Measurements from ENCODE around the gene OR8D1. TPM values are rescaled to one million over a fixed set of nuclear protein-coding genes. Genes with fewer than 3 reads are reported as not detected.

Gene OR8D1
- total and polyA plus RNA-seq, 11 donors = not detected

DNA sequence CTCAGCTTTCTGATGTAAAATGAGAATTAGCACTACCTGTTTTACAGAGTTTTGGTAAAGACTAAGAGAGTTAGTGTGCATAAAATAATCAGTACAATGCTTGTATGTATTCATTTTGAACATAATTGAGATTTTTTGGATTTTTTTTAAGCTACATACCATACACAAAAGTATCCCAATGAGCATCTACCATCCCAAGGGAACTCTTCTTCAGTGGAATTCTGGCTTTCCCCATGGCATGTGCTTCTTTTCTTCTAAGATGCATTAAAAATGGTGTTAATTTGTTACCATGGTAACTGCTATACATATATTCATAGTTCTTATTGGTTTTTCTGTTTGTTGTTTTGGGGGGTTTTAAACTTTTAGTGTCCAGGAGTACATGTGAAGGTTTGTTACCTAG is 17.7 kb downstream of the OR8D1 start:
- Histone ChIP-seq H3K4me1 (no peaks in the 10 kb centered on the region), H3K27me3 (peaks cover 0 to 7% (median 0%) of the 10 kb centered on the region in 9 donors), H3K27ac (no peak overlapping the region), H3K4me3 (no peak overlapping the region), H3K36me3 (no peaks in the 10 kb centered on the region), H3K9me3 (no peaks in the 10 kb centered on the region)
- no peak for ATAC-seq
- DNase-seq = no peak
- intact Hi-C loops (cut with DNase I) = no loop called here
- no peak for TF ChIP-seq CTCF (IDR thresholded peaks at IDR 0.05)
- TF ChIP-seq POLR2A (IDR thresholded peaks at IDR 0.05) = no peak

- intact Hi-C loops (cut with DNase I) = no loop called here
- Histone ChIP-seq H3K4me1 (no peaks in the 10 kb centered on the region), H3K27ac (no peak overlapping the region), H3K4me3 (no peak overlapping the region), H3K27me3 (peaks cover 0 to 7% (median 0%) of the 10 kb centered on the region in 9 donors), H3K36me3 (no peaks in the 10 kb centered on the region), H3K9me3 (peaks cover 0 to 4% (median 0%) of the 10 kb centered on the region in 12 donors)
- no peak for TF ChIP-seq CTCF (IDR thresholded peaks at IDR 0.05)
- TF ChIP-seq POLR2A (IDR thresholded peaks at IDR 0.05) = no peak
- DNase-seq (no peak), ATAC-seq (no peak)
- 61 to 82% (median 78%) methylated on average over 1 of the region's 1 CpG for WGBS, 4 donors
Measured at GRCh38 chr11:124294687-124295086, 19.1 kb downstream of the OR8D1 start.

GRCh38 chr11:124285610-124286344 is 28.0 kb downstream of the OR8D1 start:
- no peak overlapping the region for H3K4me3 ChIP-seq
- peaks cover 0 to 31% (median 2%) of the 10 kb centered on the region in 12 donors for H3K9me3 ChIP-seq
- intact Hi-C loops (cut with DNase I) = no loop called here
- no peak for DNase-seq
- no peak for ATAC-seq
- no peaks in the 10 kb centered on the region for H3K27me3 ChIP-seq
- H3K4me1 ChIP-seq = no peaks in the 10 kb centered on the region
- H3K27ac ChIP-seq = no peak overlapping the region
- 62 to 66% (median 62%) methylated on average over 3 of the region's 3 CpGs for WGBS, 4 donors
- TF ChIP-seq CTCF (IDR thresholded peaks at IDR 0.05) = no peak
- TF ChIP-seq POLR2A (IDR thresholded peaks at IDR 0.05) = no peak
- H3K36me3 ChIP-seq = no peaks in the 10 kb centered on the region

DNA sequence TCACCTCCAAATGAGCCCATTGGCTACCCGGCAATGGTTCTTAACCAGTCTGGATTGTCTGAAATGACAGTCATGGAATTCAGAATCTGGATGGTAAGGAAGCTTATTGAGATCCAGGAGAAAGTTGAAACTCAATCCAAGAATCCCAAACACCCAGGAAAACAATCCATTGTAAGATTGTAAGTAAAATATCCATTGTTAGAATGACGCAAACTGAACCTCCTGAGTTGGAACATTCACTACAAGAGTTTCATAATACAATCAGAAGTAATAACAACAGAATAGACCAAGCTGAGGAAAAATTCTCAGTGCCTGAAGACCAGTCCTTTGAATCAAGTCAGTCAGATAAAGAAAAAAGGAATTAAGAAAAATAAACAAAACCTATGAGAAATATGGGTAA is 35.5 kb downstream of the OR8D1 start:
- no peak for DNase-seq
- no peaks in the 10 kb centered on the region for H3K27me3 ChIP-seq
- ATAC-seq = no peak
- intact Hi-C loops (cut with DNase I) = no loop called here
- H3K9me3 ChIP-seq = peaks cover 0 to 24% (median 2%) of the 10 kb centered on the region in 12 donors
- no peaks in the 10 kb centered on the region for H3K36me3 ChIP-seq
- TF ChIP-seq POLR2A (IDR thresholded peaks at IDR 0.05) (no peak), CTCF (IDR thresholded peaks at IDR 0.05) (no peak)
- no peak overlapping the region for H3K4me3 ChIP-seq
- H3K4me1 ChIP-seq = no peaks in the 10 kb centered on the region
- 39 to 90% (median 55%) methylated on average over 2 of the region's 2 CpGs for WGBS, 4 donors
- H3K27ac ChIP-seq = no peak overlapping the region
